WERI-Rb-1 (cell line): Measurements from ENCODE around the gene OR9Q1.
"Not testable (repeated sequence)": the region's sequence is repeated elsewhere in the genome, so short reads cannot be mapped to it uniquely, and the experiment has no call there.

Experiments
- DNase-seq: peaks from one replicate; pipeline ENCODE4 v3.0.0-alpha.2; 2020
- H3K27ac ChIP-seq: fragments of 250-450 bp; sonication (Bioruptor Pico); 2 replicates; pipeline ENCODE4 v1.5.1; 2020; ENCODE audit warnings: mild to moderate bottlenecking, moderate library complexity
- H3K27me3 ChIP-seq: fragments of 250-450 bp; sonication (Bioruptor Pico); 2 replicates; pipeline ENCODE4 v1.5.1; 2021; ENCODE audit warnings: mild to moderate bottlenecking, low read depth, moderate library complexity; ENCODE audit not compliant: insufficient read depth, severe bottlenecking
- H3K36me3 ChIP-seq: fragments of 250-450 bp; sonication (Bioruptor Pico); 2 replicates; pipeline ENCODE4 v1.5.1; 2020; ENCODE audit warnings: mild to moderate bottlenecking, moderate library complexity
- H3K4me3 ChIP-seq: 2 replicates; pipeline ENCODE4 v1.5.1; 2011; ENCODE audit warnings: low read depth, mild to moderate bottlenecking, control low read depth, low read length
- H3K9me3 ChIP-seq: fragments of 250-450 bp; sonication (Bioruptor Pico); 2 replicates; pipeline ENCODE4 v1.5.1; 2021; ENCODE audit warnings: mild to moderate bottlenecking, moderate library complexity; ENCODE audit not compliant: severe bottlenecking
- CTCF ChIP-seq: IDR thresholded peaks from 2 replicates; pipeline ENCODE4 v1.5.1; 2011; ENCODE audit warnings: low read depth, mild to moderate bottlenecking, control low read depth, inconsistent platforms, low read length

The OR9Q1 gene

GRCh38 chr11:57979532-57980079, 44.1 kb upstream of the OR9Q1 start:
- Histone ChIP-seq H3K27ac (no peak overlapping the region), H3K27me3 (peaks cover 57% of the 10 kb centered on the region), H3K4me3 (no peak overlapping the region), H3K36me3 (no peaks in the 10 kb centered on the region), H3K9me3 (no peaks in the 10 kb centered on the region)
- no peak for DNase-seq
- TF ChIP-seq CTCF: no peak

- H3K27me3 ChIP-seq: peaks cover 52% of the 10 kb centered on the region
- H3K27ac ChIP-seq: no peak overlapping the region
- no peak overlapping the region for H3K4me3 ChIP-seq
- DNase-seq: no peak
- no peaks in the 10 kb centered on the region for H3K9me3 ChIP-seq
- no peak for TF ChIP-seq CTCF
- no peaks in the 10 kb centered on the region for H3K36me3 ChIP-seq
Observed at GRCh38 chr11:57980201-57980600, 43.5 kb upstream of the OR9Q1 start.

- Histone ChIP-seq H3K4me3 (no peak overlapping the region), H3K27me3 (peaks cover 51% of the 10 kb centered on the region), H3K36me3 (no peaks in the 10 kb centered on the region), H3K9me3 (no peaks in the 10 kb centered on the region), H3K27ac (no peak overlapping the region)
- no peak for TF ChIP-seq CTCF
- DNase-seq: no peak
Observed at GRCh38 chr11:57981536-57981935, 42.1 kb upstream of the OR9Q1 start.

- no peaks in the 10 kb centered on the region for H3K9me3 ChIP-seq
- no peak for TF ChIP-seq CTCF
- no peaks in the 10 kb centered on the region for H3K36me3 ChIP-seq
- no peak overlapping the region for H3K27ac ChIP-seq
- H3K27me3 ChIP-seq: peaks cover 51% of the 10 kb centered on the region
- no peak overlapping the region for H3K4me3 ChIP-seq
- DNase-seq: no peak
Observed at GRCh38 chr11:57982776-57983175, 40.9 kb upstream of the OR9Q1 start.

- Histone ChIP-seq H3K27ac (no peak overlapping the region), H3K4me3 (no peak overlapping the region), H3K27me3 (peaks cover 47% of the 10 kb centered on the region), H3K36me3 (no peaks in the 10 kb centered on the region), H3K9me3 (no peaks in the 10 kb centered on the region)
- no peak for TF ChIP-seq CTCF
- no peak for DNase-seq
Observed at GRCh38 chr11:57983191-57983590, 40.5 kb upstream of the OR9Q1 start.

GRCh38 chr11:57999523-57999922, 24.2 kb upstream of the OR9Q1 start:
- peaks cover 32% of the 10 kb centered on the region for H3K27me3 ChIP-seq
- H3K4me3 ChIP-seq, DNase-seq, H3K36me3 ChIP-seq, H3K27ac ChIP-seq, H3K9me3 ChIP-seq: not testable (repeated sequence)

GRCh38 chr11:58000021-58000420, 23.7 kb upstream of the OR9Q1 start:
- not testable (repeated sequence) for DNase-seq, H3K9me3 ChIP-seq, H3K36me3 ChIP-seq, H3K4me3 ChIP-seq, H3K27ac ChIP-seq
- H3K27me3 ChIP-seq: peaks cover 37% of the 10 kb centered on the region
